K562 (cell line): ENCODE data around the gene HTR5A. TPM values are rescaled to one million over a fixed set of nuclear protein-coding genes. Genes with fewer than 3 reads are reported as not detected.

Experiments used
- ATAC-seq: fragments of 200-7000 bp; cut with Tn5 transposase; 3 replicates; pipeline ENCODE4 v1.9.1; 2020; ENCODE audit warnings: moderate library complexity
- BruUV-seq: library from RNA; stranded (reverse); fragments of 400-500 nt; replicated peaks from 2 replicates; lab custom pipeline; 2021; lab: Mats Ljungman, UMichigan
- CTCF ChIA-PET: fragments of 300-600 bp; formaldehyde crosslinking; extraction: SDS; loops from one replicate; lab custom pipeline; 2021; ENCODE audit warnings: low intra/inter-chr PET ratio; lab: Yijun Ruan, JAX
- POLR2A ChIA-PET: fragments of 300-600, 350-650 bp; sonication (Branson Sonifier 250); formaldehyde crosslinking; extraction: SDS; loops from one replicate; lab custom pipeline; 2021; ENCODE audit warnings: antibody characterized with exemption, inconsistent platforms; lab: Yijun Ruan, JAX
- DNase-seq, 4 experiments: peaks; one replicate each; pipeline versions ENCODE4 v3.0.0 to v3.0.0-alpha.2; 2011 to 2018; ENCODE audit warnings: low spot score in 3 of 4, mixed read lengths in 3 of 4; ENCODE audit errors: extremely low read depth in 1 of 4
- FAIRE-seq: peaks from 2 replicates; lab custom pipeline; 2011; peaks lifted over from hg19 to GRCh38; lab: Jason Lieb, UNC
- H2AFZ ChIP-seq: 2 replicates; pipeline ENCODE4 v1.6.0; 2011; ENCODE audit warnings: low read depth, low read length, control low read depth, inconsistent platforms
- H3K27ac ChIP-seq: fragments of 200-600 bp; 3 replicates; pipeline ENCODE4 v1.8.0; 2011; ENCODE audit warnings: low read depth, mild to moderate bottlenecking, control low read depth, inconsistent platforms, low read length, moderate library complexity, mixed read lengths; ENCODE audit errors: extremely low read depth
- H3K27me3 ChIP-seq, 2 experiments: fragments of 300-600 bp in 1 of 2; 2 replicates in 1 of 2; 3 replicates in 1 of 2; pipeline versions ENCODE4 v1.6.0 to v1.8.0; 2011; ENCODE audit warnings: inconsistent platforms in 2 of 2, low read length in 2 of 2, mild to moderate bottlenecking in 1 of 2, mixed read lengths in 1 of 2, moderate library complexity in 1 of 2; ENCODE audit not compliant: control insufficient read depth in 2 of 2, insufficient read depth in 2 of 2
- H3K36me3 ChIP-seq: fragments of 300-600 bp; 3 replicates; pipeline ENCODE4 v1.8.0; 2011; ENCODE audit warnings: mild to moderate bottlenecking, low read length, inconsistent platforms; ENCODE audit not compliant: control insufficient read depth, insufficient read depth
- H3K4me1 ChIP-seq, 2 experiments: fragments of 200-600 bp in 1 of 2; replicated peaks in 1 of 2; 2 replicates in 1 of 2; 3 replicates in 1 of 2; pipeline versions ENCODE4 v1.5.1 to v1.8.0; 2011; ENCODE audit warnings: inconsistent platforms in 2 of 2, low read length in 2 of 2, mild to moderate bottlenecking in 1 of 2, mixed read lengths in 1 of 2, moderate library complexity in 1 of 2; ENCODE audit not compliant: control insufficient read depth in 2 of 2, insufficient read depth in 2 of 2
- H3K4me2 ChIP-seq: 2 replicates; pipeline ENCODE4 v1.6.1; 2011; ENCODE audit warnings: low read length, control low read depth, inconsistent platforms, mixed read lengths; ENCODE audit not compliant: insufficient read depth
- H3K4me3 ChIP-seq: fragments of 200-600 bp; sonication (generic), shearing (Covaris generic); 2 replicates; pipeline ENCODE4 v1.5.1; 2016; ENCODE audit warnings: control low read depth, inconsistent platforms
- H3K79me2 ChIP-seq: fragments of 200-600 bp; 3 replicates; pipeline ENCODE4 v1.8.0; 2011; ENCODE audit warnings: low read length, inconsistent platforms; ENCODE audit not compliant: control insufficient read depth, insufficient read depth
- H3K9ac ChIP-seq, 2 experiments: 2 replicates each; pipeline versions ENCODE4 v1.6.0 to v1.6.1; 2011; ENCODE audit warnings: low read depth in 2 of 2, low read length in 2 of 2, control low read depth in 1 of 2, inconsistent platforms in 1 of 2, mild to moderate bottlenecking in 1 of 2, mixed read lengths in 1 of 2; ENCODE audit not compliant: insufficient read depth in 1 of 2
- H3K9me1 ChIP-seq: one replicate; pipeline ENCODE4 v1.6.0; 2011; ENCODE audit warnings: inconsistent platforms, mild to moderate bottlenecking, low read length, moderate library complexity; ENCODE audit not compliant: control insufficient read depth, insufficient read depth
- H3K9me3 ChIP-seq: replicated peaks from 2 replicates; pipeline ENCODE4 v1.5.1; 2011; ENCODE audit warnings: low read depth, low read length, inconsistent platforms; ENCODE audit not compliant: control insufficient read depth, insufficient read depth
- H4K20me1 ChIP-seq: replicated peaks from 2 replicates; pipeline ENCODE4 v1.6.1; 2011; ENCODE audit warnings: low read length, inconsistent platforms, mixed read lengths; ENCODE audit not compliant: control insufficient read depth, insufficient read depth
- AFF1 ChIP-seq, 2 experiments: fragments of 450-650 bp; IDR thresholded peaks; 2 replicates each; pipeline ENCODE4 v1.6.1; 2018; ENCODE audit warnings: mild to moderate bottlenecking in 2 of 2, low read depth in 1 of 2; ENCODE audit not compliant: partially characterized antibody in 2 of 2
- CEBPB ChIP-seq: fragments of 450-650 bp; IDR thresholded peaks from 2 replicates; pipeline ENCODE4 v1.6.1; 2016; ENCODE audit warnings: missing genetic modification characterization, missing compliant biosample characterization
- GABPB1 ChIP-seq: sonication (generic); formaldehyde crosslinking; IDR thresholded peaks from 2 replicates; pipeline ENCODE4 v1.8.0; 2022; ENCODE audit warnings: mild to moderate bottlenecking, missing genetic modification reagents
- MBD2 ChIP-seq: sonication (generic); IDR thresholded peaks from 2 replicates; pipeline ENCODE4 v1.6.1; 2016; ENCODE audit warnings: low read depth, borderline replicate concordance
- MEF2D ChIP-seq: conservative IDR thresholded peaks from 2 replicates; pipeline ENCODE4 v1.6.1; 2016; ENCODE audit warnings: low read depth, missing genetic modification characterization, missing compliant biosample characterization
- NONO ChIP-seq, 2 experiments: fragments of 200-400 bp in 1 of 2; fragments of 450-650 bp in 1 of 2; formaldehyde crosslinking in 1 of 2; IDR thresholded peaks; 2 replicates each; pipeline ENCODE4 v1.6.1; 2017; ENCODE audit warnings: low read depth in 2 of 2, mild to moderate bottlenecking in 2 of 2, moderate library complexity in 2 of 2, low read length in 1 of 2
- WGBS: fragments of 100-300 bp; shearing (Covaris generic); methylation state at CpG from one replicate; pipeline ENCODE4 v1.1.6; 2016; ENCODE audit warnings: low coverage, mixed read lengths; ENCODE audit not compliant: insufficient coverage; ENCODE audit errors: missing lambda C conversion rate; 5-methylcytosine and 5-hydroxymethylcytosine counted together
- in situ Hi-C: fragments of 300-500 bp; cut with MboI; formaldehyde crosslinking; loops from 4 replicates; pipeline ENCODE4 v1.15.0; 2018; ENCODE audit warnings: inconsistent platforms, mixed read lengths
- intact Hi-C: fragments of 100-400 bp; cut with micrococcal nuclease; formaldehyde crosslinking; loops from 2 replicates; pipeline ENCODE4 v1.14.2; 2022
- polyA plus RNA-seq, 8 experiments: library from polyadenylated mRNA; depleted of rRNA in 4 of 8; stranded (reverse) in 5 of 8; unstranded in 3 of 8; fragments of >200 nt; fragmentation: Nextera tagmentation in 2 of 8; fragmentation: Illumina TruSeq in 1 of 8; extraction: Ambion mirVana in 2 of 8; extraction: Trizol in 1 of 8; gene quantifications; 2 replicates each; pipeline versions ENCODE4 v1.2.1 to v1.2.3, GENCODE V29; 2011 to 2014; ENCODE audit warnings: inconsistent platforms in 1 of 8, missing spikeins in 1 of 8
- small RNA-seq: library from RNA; depleted of rRNA; stranded (forward); fragments of <200 nt; gene quantifications from one replicate; pipeline ENCODE3, GENCODE V24; 2014
- total RNA-seq, 7 experiments: library from RNA; depleted of rRNA in 6 of 7; stranded (reverse); fragments of >200 nt in 6 of 7; fragmentation: Illumina TruSeq in 2 of 7; extraction: Trizol in 2 of 7; gene quantifications; 2 replicates each; pipeline versions ENCODE4 v1.2.1 to v1.2.3, GENCODE V29; 2011 to 2021; ENCODE audit warnings: low replicate concordance in 1 of 7
- TF ChIP-seq, protein P1 (sequence below): IDR thresholded peaks from 2 replicates; pipeline ENCODE4 v1.6.1; 2016; ENCODE audit warnings: missing genetic modification characterization, missing compliant biosample characterization

The HTR5A gene
- total and polyA plus RNA-seq, 9 of the 15 experiments (the other 6 are each of a cell fraction or from before 2014, with no cell fraction given), result 0.06 TPM; not detected in 8

DNA sequence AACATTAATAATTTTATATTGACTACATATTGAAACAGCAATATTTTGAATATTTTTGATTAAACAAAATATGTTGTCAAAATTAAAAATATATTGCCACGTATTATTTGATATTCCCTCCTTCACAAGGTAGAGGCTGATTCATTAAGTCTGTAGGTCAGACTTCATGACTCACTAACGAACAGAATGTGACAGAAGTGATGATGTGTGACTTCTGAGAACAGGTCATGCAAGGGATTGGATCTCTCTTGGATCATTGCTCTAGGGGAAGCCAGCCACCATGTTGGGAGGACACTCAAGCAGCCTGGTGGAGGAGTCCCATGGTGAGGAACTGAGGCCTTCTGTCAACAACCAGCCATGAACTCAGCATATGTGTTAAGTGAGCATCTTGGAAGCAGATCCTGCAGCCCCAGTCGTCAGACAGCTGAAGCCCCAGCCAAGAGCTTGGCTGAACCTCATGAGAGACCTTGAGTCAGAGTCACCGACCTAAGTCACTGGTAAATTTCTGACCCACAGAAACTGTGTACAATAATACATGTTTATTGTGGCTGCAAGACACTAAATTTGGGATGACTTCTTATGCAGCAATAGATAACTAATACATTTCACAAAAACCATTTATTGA is 66.6 kb downstream of the HTR5A start:
- no peaks in the 10 kb centered on the region for H3K4me1 ChIP-seq
- H3K4me3 ChIP-seq, result no peak overlapping the region
- H3K36me3 ChIP-seq, result no peaks in the 10 kb centered on the region
- BruUV-seq, result no TSS peak
- no peaks in the 10 kb centered on the region for H3K9me1 ChIP-seq
- no peak overlapping the region for H3K27ac ChIP-seq
- H3K79me2 ChIP-seq, result no peaks in the 10 kb centered on the region
- in situ Hi-C loops (no loop called here), intact Hi-C loops (no loop called here)
- POLR2A ChIA-PET, result no interaction called here
- FAIRE-seq (peak; percentile 15), DNase-seq (no peak), ATAC-seq (no peak)
- H4K20me1 ChIP-seq, result no peaks in the 10 kb centered on the region
- H3K4me2 ChIP-seq, result no peak overlapping the region
- CTCF ChIA-PET, result no interaction called here
- peaks cover 18 to 35% of the 10 kb centered on the region in 2 experiments for H3K27me3 ChIP-seq
- TF ChIP-seq GABPB1 (CRISPR knock-in tag), result no peak
- TF ChIP-seq, protein P1, sequence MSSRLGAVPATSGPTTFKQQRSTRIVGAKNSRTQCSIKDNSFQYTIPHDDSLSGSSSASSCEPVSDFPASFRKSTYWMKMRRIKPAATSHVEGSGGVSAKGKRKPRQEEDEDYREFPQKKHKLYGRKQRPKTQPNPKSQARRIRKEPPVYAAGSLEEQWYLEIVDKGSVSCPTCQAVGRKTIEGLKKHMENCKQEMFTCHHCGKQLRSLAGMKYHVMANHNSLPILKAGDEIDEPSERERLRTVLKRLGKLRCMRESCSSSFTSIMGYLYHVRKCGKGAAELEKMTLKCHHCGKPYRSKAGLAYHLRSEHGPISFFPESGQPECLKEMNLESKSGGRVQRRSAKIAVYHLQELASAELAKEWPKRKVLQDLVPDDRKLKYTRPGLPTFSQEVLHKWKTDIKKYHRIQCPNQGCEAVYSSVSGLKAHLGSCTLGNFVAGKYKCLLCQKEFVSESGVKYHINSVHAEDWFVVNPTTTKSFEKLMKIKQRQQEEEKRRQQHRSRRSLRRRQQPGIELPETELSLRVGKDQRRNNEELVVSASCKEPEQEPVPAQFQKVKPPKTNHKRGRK (tag), result no peak
- no peak for TF ChIP-seq AFF1 (IDR thresholded peaks at IDR 0.05; ENCODE audit: low read depth in 1 of 2, partially characterized antibody in 2 of 2)
- TF ChIP-seq MBD2, result no peak
- TF ChIP-seq CEBPB (tag), result no peak
- no peak for TF ChIP-seq MEF2D
- no peak for TF ChIP-seq NONO (IDR thresholded peaks at IDR 0.05; ENCODE audit: low read depth in 2 of 2, low read length in 1 of 2)
- H2AFZ ChIP-seq, result no peak overlapping the region
- WGBS, result under 1% methylated on average over 4 of the region's 4 CpGs
- no peaks in the 10 kb centered on the region; the same call in 1 of the 2 replicates for H3K9me3 ChIP-seq
- no peak overlapping the region for H3K9ac ChIP-seq

Small RNA genes lying within 50 kb of the gene (small RNA-seq; reads per million reads assigned to genes)
- not detected for gene AC092628.1

Other genes with a start within 250 kb of the HTR5A start
- gene PAXIP1, start 67.2 kb upstream of the HTR5A start, total RNA-seq (2014; rRNA removed), result 25.4 and 26.9 TPM in 2 replicates
- 25.9 and 26.1 TPM in 2 replicates for gene PAXIP1, start 67.2 kb upstream of the HTR5A start, total RNA-seq (2014; rRNA removed; fragmentation: Illumina TruSeq; extraction: Trizol)
- 29.2 and 30.2 TPM in 2 replicates for gene PAXIP1, start 67.2 kb upstream of the HTR5A start, total RNA-seq (2015; rRNA removed; fragmentation: Illumina TruSeq; extraction: Trizol)
- 28.2 and 28.4 TPM in 2 replicates for gene PAXIP1, start 67.2 kb upstream of the HTR5A start, total RNA-seq (2021)
- gene PAXIP1, start 67.2 kb upstream of the HTR5A start, polyA plus RNA-seq (2011; rRNA removed), result 19.0 and 29.1 TPM in 2 replicates
- gene PAXIP1, start 67.2 kb upstream of the HTR5A start, polyA plus RNA-seq (2014; fragmentation: Illumina TruSeq; extraction: Trizol), result 30.1 and 36.1 TPM in 2 replicates
- gene PAXIP1, start 67.2 kb upstream of the HTR5A start, polyA plus RNA-seq (2014; fragmentation: Nextera tagmentation; extraction: Ambion mirVana), result 10 to 100 TPM in 1 of 2 experiments, 1 to 10 TPM in 1; 9.7 to 17.5 TPM
- 35.3 and 37.9 TPM in 2 replicates for gene PAXIP1, start 67.2 kb upstream of the HTR5A start, polyA plus RNA-seq (2014; rRNA removed)
- gene INSIG1, start 227.6 kb downstream of the HTR5A start, total RNA-seq (2014; rRNA removed), result 294 and 361 TPM in 2 replicates
- gene INSIG1, start 227.6 kb downstream of the HTR5A start, total RNA-seq (2014; rRNA removed; fragmentation: Illumina TruSeq; extraction: Trizol), result 236 and 238 TPM in 2 replicates
- gene INSIG1, start 227.6 kb downstream of the HTR5A start, total RNA-seq (2015; rRNA removed; fragmentation: Illumina TruSeq; extraction: Trizol), result 173 and 188 TPM in 2 replicates
- gene INSIG1, start 227.6 kb downstream of the HTR5A start, total RNA-seq (2021), result 254 and 296 TPM in 2 replicates
- 625 and 787 TPM in 2 replicates for gene INSIG1, start 227.6 kb downstream of the HTR5A start, polyA plus RNA-seq (2011; rRNA removed)
- 188 and 224 TPM in 2 replicates for gene INSIG1, start 227.6 kb downstream of the HTR5A start, polyA plus RNA-seq (2014; fragmentation: Illumina TruSeq; extraction: Trizol)
- 10 to 100 TPM; 57.1 to 69.2 TPM for gene INSIG1, start 227.6 kb downstream of the HTR5A start, polyA plus RNA-seq (2014; fragmentation: Nextera tagmentation; extraction: Ambion mirVana)
- gene INSIG1, start 227.6 kb downstream of the HTR5A start, polyA plus RNA-seq (2014; rRNA removed), result 250 and 268 TPM in 2 replicates